TTC549 (cell line): ENCODE measurements around the gene CLNS1A.
"Not testable (repeated sequence)": the region's sequence is repeated elsewhere in the genome, so short reads cannot be mapped to it uniquely, and the experiment has no call there.

Source experiments
- FAIRE-seq: peaks from 2 replicates; lab custom pipeline; 2012; peaks lifted over from hg19 to GRCh38; lab: Jason Lieb, UNC

The CLNS1A gene

GRCh38 chr11:77637345-77638165 is at the start of gene CLNS1A:
Gene CLNS1A, minus strand, starts transcription at chr11:77637794. Its CDS starts 80 bp downstream, at chr11:77637714.
- no peak for FAIRE-seq

GRCh38 chr11:77687088-77687487 is 49.5 kb upstream of the CLNS1A start:
- FAIRE-seq, result no peak

- FAIRE-seq, result no peak
Measured at GRCh38 chr11:77677138-77677537, 39.5 kb upstream of the CLNS1A start.

- no peak for FAIRE-seq
Measured at GRCh38 chr11:77672264-77672663, 34.7 kb upstream of the CLNS1A start.

GRCh38 chr11:77669848-77670511 is 32.4 kb upstream of the CLNS1A start:
- FAIRE-seq, result no peak

- FAIRE-seq, result no peak
Measured at GRCh38 chr11:77668760-77669159, 31.2 kb upstream of the CLNS1A start.

- FAIRE-seq, result no peak
Measured at GRCh38 chr11:77665240-77665965, 27.8 kb upstream of the CLNS1A start.

GRCh38 chr11:77661670-77662069 is 24.1 kb upstream of the CLNS1A start:
- no peak for FAIRE-seq

GRCh38 chr11:77660947-77661346 is 23.4 kb upstream of the CLNS1A start:
- no peak for FAIRE-seq

GRCh38 chr11:77658213-77659013 is 20.8 kb upstream of the CLNS1A start:
- FAIRE-seq, result no peak

- FAIRE-seq, result no peak
Measured at GRCh38 chr11:77656362-77656761, 18.8 kb upstream of the CLNS1A start.

GRCh38 chr11:77654770-77655434 is 17.3 kb upstream of the CLNS1A start:
- no peak for FAIRE-seq

GRCh38 chr11:77650123-77650522 is 12.5 kb upstream of the CLNS1A start:
- no peak for FAIRE-seq

- no peak for FAIRE-seq
Measured at GRCh38 chr11:77647654-77648305, 10.2 kb upstream of the CLNS1A start.

- no peak for FAIRE-seq
Measured at GRCh38 chr11:77644887-77645286, 7.3 kb upstream of the CLNS1A start.

- no peak for FAIRE-seq
Measured at GRCh38 chr11:77642228-77642627, 4.6 kb upstream of the CLNS1A start.

GRCh38 chr11:77636731-77637344 is 756 bp downstream of the CLNS1A start:
- no peak for FAIRE-seq

- not testable (repeated sequence) for FAIRE-seq
Measured at GRCh38 chr11:77633926-77634325, 3.7 kb downstream of the CLNS1A start.

- no peak for FAIRE-seq
Measured at GRCh38 chr11:77630157-77630710, 7.4 kb downstream of the CLNS1A start.

- no peak for FAIRE-seq
Measured at GRCh38 chr11:77619576-77620198, 17.9 kb downstream of the CLNS1A start.
